Esophagus mucosa (tissue), 1 donor: ENCODE results near the gene PAGE1. TPM values are rescaled to one million over a fixed set of nuclear protein-coding genes. Genes with fewer than 3 reads are reported as not detected.
"Not testable (repeated sequence)": the region's sequence is repeated elsewhere in the genome, so short reads cannot be mapped to it uniquely, and the experiment has no call there.

Source experiments
- ATAC-seq: fragments of 200-7000 bp; cut with Tn5 transposase; one replicate; pipeline ENCODE4 v1.9.1; 2020
- total RNA-seq: library from RNA; stranded (reverse); gene quantifications from one replicate; pipeline ENCODE4 v1.2.4, GENCODE V29; 2023
- donor health status: DM: yes; HTN: yes; CAD: no.

PAGE1 gene, protein sequence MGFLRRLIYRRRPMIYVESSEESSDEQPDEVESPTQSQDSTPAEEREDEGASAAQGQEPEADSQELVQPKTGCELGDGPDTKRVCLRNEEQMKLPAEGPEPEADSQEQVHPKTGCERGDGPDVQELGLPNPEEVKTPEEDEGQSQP
- not detected for total RNA-seq

DNA sequence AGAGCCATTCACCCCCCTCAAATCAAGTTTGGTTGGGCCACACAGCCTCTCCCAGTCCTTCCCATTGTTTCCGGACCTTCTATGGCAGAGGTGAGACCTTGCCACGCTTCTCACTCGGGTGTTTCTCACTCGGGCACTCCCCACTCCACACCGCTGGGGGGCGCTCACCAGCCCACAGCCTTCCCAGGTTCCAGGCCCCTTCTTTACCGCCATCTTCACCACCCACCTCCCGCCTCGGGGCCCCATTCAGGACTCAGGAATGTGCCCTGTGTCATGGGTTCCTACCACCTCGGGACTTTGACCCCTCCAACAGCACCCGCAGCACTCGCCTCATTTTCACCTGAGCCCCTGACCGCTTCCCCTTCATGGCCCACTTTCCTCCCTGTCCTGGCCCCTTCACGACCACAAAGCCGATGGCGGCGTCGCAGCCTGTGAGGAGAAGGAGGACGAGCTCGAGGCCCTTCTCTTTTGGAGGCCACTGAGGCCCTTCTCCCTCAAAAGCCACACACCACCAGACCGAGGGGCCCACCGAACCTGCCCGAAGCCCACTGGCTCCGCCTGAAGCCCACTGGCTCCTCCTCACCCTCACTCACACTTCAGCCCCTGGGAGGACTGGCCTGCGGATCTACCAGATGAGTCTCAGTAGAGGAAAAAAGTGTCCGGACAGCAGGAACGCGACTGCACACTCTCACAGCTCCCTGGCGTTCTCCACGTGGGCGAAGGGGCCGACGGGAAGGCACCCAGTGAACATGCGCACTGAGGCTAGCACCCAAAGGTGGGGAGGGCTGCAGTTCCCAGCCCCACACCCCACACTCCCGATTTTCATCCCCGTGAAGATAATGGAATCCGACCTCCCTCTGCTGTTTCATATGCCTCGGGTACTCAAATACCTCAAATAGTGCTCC is at the start of gene PAGE1:
TSS of gene PAGE1 (minus strand) at position 709 of the 905 bp plus-strand sequence. CDS start 1,214 bp downstream, outside the sequence.
- ATAC-seq: no peak

DNA sequence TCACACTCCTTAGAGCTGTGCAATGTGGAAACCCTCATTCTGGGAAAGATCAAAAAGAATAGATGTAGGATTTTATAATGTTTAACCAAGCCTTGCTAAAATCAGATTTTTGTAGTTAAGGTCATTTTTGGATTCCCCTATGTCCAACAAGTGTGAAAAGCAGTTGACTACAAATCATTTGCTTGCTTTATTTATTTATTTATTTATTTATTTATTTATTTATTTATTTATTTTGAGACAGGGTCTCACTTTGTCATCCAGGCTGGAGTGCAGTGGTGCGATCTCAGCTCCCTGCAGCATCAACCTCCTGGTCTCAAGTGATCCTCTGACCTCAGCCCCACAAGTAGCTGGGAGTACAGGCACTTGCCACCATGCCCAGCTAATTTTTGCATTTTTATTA is 45.7 kb upstream of the PAGE1 start:
- not testable (repeated sequence) for ATAC-seq

DNA sequence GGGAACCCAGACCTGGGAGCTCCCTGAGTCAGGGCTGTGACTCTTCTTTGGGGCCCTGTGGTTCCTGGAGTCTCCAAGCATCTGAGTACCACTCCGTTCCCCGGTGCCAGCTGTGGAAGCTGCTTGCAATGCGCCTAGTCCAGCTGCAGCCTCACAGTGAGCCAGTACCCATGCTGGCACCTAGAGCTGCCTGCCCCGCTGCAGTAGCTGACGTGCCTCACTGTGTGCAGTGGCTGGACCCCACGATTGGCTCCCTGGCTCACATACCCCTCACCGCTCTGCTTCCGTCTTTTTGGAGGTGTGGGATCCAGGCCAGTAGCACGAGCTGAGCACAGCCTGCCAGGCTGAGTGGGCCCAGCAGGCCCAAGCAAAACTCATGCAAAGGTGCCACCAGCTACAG is 32.1 kb upstream of the PAGE1 start:
- no peak for ATAC-seq

DNA sequence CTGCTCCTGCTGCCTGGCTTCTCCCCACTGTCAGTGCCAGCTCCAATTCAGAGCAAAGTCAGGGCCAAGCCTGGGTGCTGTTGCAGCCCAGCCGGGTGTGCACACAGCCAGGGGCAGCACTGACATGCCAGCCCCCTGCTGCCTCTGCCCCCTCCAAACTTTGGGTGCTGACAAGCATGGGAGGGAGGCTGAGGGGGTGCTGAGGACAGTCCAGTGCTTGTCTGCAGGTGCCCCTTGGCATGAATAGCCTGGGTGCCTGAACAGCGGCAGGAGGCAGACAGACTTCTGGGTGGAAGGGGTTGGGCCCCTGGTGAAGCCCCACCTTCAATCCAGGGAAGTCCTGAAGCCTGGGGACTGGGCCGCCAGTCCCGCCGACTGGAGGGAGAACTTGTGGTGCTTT is 31.2 kb upstream of the PAGE1 start:
- no peak for ATAC-seq

DNA sequence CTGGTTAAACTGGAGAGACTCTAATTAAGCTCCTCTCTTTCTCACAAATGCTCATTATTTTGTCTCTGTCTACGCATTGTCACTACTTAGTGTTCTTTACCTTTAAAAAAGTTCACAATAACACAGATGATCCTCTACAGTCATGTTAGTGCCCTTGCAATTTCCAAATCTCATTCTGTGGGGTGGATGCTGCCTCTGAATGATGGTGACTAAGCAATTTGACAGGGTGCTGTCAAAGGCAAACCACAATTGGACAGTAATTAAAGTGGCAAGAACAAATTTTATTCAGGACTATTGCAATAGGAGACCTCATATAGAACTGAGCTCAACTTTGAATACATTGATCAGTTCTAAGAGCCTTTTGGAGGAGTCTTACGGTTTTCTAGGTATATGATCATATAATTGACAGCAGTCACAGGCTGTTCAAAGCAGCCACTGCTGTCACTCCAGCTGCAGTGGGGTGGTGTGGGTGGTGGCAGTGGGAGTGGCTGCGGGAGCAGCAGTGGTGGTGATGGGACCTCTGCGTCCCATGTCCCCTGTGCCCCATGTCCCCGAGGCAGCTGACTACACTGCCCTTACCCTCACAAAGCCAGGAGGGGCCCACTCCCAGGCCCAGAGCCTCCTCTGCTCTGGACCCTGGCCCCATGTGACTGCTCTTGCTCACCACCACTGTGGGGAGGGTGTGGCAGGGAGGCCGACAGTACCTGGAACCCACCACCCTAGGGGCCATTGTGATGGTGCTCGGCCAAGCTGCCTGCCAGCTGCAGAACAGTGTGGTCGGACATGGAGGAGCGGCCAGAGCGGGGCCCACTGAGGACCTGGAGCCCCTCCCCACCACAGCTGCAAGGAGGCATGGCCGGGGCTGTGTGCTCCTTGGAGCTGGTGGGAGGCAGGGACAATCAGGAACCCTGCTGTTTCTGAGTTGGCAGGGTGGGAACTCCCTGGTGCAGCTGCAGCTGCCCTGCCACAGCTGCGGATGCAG is 30.4 kb upstream of the PAGE1 start:
- ATAC-seq: peak; percentile 13

DNA sequence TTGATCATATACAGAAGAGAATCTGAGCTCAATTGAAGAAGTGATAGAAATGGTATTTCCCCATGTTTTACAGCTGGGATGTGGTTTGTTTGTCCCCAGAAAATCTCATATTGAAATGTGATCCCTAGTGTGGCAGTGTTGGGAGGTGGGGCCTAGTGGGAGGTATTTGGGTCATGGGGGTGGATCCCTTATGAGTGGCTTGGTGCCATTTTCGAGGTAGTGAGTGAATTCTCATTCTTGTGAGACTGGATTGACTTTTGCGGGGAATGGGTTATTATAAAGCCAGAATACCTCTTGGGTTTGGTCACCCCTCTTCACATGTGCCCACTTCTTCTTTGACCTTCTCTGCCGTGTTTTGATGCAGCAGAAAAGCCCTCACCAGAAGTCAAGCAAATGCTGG is 29.6 kb upstream of the PAGE1 start:
- ATAC-seq: no peak

DNA sequence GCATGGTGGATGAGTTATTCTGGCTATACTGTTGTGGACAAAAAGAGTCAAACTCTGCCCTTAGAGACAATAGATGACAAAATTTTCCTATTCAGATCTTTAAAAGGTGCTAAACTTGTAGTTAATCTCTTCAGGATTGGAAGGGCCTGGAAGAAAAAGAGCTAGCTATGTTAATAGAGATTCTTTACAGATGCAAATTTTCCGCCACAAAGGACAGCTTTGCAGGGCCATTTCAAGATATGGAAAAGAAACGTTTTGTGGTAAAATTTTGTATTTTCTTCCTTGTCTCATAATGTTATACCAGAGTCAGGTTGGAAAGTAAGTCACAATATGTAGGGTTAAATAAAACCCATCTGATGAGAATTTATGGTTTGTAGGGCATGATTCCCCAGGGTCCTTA is 24.3 kb upstream of the PAGE1 start:
- not testable (repeated sequence) for ATAC-seq

DNA sequence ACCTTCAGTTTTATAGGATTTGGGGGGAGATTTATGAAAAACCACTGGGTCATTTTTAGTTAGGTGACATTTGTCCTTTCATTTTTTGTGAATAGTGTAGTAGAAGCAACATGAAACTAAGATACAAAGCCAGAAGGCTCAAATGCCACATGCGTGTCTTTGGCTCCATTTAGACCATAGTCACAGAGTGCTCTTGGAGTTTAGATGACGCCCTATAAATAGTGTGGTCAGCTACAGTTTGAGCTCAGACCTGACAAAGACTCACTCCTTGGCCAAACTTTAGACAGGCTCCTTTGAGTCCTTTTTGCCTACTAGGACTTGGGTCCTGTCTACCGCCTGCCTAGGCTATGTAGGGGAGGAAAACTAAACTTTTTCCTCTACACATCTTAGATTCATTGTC is 16.8 kb upstream of the PAGE1 start:
- no peak for ATAC-seq

DNA sequence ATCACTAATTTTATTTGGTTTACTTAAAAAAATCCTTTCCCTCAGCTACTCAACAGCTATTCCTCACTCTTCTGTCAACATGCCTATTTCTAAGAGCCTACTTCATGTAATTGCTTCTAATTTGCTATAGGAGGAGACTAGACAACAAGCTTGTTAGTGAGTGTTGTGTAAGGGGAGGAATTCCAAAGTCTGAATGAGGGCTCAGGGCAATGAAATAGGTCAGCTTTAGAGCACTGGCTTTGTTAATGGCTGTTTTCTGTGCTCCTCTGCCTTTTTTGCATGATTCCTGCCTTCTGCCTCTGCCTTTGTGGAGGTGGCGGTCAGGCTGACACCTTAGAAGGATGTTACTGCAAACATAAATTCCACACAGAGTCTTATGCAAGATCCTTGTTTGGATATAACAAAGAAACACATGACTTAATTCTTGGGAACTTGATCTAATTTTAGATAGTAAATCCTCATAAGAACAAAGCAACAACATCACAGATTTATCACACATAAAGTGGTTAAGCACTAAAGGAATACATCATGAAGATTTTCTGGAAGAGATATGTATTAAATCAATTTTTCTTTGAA is 15.0 kb upstream of the PAGE1 start:
- ATAC-seq: no peak

DNA sequence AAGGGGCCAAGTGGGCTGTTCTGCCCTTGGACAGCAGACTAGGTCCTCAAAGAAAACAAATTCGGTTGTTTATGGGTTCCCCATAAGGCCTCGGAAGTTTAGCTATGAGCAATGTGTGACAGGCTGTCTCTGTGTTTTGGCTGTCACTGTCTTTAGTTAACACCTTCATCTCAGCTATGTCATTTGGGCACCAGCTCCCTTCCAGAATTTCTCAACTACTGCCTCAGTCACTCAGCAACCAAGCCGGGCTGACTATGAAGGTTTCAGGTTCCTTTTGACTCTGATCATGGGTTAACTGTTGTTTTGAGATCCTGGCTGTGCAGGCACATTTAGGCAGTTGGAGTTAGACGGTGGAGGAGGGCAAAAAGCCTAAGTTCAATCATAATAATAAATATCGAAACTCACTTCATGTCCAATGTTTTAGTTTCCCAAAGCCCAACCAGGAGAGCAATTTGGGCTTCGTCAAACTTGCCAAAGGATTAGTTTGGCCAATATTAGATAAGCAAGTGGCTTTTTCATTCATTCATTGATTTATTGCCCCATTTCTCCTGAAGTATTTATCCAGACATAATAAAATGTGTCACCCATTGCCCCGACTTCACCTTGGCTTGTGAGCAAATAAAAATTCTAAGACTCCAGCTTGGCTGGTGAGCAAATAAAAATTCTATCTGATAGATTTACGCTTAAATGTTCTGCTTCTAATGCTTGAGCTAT is 9.1 kb upstream of the PAGE1 start:
- no peak for ATAC-seq

DNA sequence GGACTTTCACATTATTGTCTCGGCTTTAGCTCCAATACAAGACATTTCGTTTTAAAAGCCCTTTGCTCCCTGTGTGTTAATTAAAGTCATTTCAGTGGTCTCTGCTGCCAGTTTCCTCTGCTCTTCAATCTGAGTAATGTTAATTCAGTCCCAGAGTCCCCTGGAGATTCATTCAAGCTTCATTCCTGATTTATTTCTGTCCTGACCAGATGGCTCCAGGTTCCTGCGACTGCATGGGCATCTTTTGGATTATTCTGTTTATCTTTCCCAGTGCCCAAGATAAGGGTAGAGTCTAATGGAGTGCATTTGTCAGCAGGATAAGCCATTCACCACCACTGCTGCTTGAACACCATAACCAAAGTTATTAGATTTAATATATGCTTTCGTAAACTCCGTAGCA is 6.1 kb upstream of the PAGE1 start:
- no peak for ATAC-seq

DNA sequence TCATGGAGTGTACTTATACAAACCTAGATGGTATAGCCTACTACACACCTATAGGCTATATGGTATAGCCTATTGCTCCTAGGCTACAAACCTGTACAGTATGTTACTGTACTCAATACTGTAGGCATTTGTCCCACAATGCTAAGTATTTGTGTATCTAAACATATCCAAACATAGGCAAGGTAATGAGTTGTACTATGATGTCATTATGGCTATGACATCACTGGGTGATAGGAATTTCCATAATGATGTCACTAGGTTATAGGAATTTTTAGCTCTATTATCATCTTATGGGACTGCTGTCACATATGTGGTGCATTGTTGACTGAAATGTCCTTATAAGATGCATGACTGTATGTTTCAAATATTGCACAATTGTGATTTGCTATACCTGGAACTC is 5.5 kb upstream of the PAGE1 start:
- no peak for ATAC-seq

DNA sequence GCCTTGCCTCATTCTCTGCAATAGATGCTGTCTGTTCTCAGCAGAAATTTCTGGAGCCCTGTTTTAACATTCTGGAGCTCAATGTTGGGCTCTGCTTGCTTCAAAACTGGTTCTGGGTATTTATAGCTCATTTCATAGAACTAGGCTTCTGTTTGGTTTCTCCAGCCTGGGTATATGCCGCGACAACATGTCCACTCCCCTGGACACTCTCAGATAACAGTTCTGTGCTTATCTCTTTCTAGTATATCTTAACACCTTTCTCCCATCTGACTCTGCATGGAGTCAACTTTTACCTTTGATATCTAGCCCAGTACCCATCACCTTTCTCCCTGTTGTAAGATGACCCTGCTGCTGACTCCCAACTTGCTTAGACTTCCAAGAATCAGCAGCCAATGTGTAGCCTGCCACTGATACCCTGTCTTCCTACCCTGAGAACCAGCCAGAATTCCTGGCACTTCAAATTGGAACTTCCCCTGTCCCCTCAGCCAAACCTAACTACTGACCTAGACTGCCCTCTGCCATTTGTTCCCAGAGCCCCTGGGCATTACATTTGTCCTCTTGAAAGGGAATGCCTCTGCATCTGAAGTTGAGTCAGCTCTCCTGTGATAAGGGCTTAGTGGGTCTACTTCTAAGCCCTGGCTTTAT is 20.6 kb downstream of the PAGE1 start:
- no peak for ATAC-seq

DNA sequence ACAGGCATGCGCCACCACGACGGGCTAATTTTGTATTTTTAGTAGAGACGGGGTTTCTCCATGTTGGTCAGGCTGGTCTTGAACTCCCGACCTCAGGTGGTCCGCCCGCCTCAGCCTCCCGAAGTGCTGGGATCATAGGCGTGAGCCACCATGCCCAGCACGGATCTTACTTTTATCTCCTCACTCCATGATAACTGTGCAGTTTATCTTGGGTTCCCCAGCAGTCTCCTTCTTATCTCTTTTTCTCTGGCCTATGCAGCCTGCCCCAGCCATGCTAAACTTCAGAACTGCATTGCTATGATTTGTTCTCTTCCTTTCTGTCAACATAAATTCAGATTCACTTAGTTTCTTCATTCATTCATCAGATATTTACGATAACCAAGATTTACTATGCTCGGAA is 22.4 kb downstream of the PAGE1 start:
- no peak for ATAC-seq

DNA sequence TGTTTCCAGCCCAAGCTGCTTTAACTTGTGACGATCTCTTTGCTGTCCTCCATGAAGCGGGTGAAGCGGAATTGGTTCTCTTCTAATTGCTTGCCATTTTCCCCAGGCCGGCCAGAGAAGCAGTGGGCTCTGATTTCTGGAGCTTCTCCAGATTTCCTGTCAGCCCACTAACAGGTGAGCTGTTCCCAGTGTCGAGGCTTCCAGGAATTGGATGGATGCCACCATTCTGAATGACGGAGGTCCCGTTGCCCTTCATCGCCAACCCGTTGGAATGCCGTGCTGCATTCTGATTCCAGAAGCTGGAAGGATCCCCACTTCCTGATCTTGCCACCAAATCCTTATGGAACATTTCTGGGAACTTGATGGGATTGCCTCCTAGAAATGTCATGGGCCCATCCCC is 31.0 kb downstream of the PAGE1 start:
- ATAC-seq: no peak

DNA sequence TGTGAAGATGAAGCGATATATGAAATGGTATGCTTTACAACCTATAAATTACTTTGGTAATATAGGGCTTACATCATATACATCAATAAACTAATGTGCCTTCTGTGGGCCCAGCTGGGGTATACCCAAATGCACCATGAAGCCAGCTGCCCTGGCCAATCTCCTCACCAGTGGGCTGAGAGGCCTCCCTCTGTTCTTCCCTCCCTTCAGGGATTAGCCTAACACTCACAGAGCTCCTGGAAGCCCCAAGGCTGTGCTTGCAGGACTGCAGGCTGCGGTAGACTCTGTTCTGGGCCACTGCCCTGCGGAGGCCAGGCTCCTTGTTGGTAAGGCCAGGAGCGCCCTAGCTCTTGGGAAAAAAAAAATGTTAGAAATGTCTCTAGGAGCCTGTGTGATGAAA is 33.9 kb downstream of the PAGE1 start:
- no peak for ATAC-seq

DNA sequence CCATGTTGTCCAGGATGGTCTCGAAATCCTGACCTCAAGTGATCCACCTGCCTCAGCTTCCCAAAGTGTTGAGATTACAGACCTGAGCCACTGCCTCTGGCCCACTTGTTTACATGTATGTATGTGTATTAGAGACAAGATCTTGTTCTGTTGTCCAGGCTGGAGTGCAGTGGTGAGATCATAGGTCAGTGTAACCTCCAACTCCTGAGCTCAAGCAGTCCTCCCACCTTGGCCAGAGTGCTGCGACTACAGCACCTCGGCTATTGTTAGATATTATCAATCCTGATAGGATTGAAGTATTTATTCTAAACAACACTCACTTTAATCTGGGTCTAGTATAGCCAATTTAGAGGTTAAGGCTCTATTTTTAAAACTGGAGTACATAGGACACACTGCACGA is 36.0 kb downstream of the PAGE1 start:
- ATAC-seq: no peak

DNA sequence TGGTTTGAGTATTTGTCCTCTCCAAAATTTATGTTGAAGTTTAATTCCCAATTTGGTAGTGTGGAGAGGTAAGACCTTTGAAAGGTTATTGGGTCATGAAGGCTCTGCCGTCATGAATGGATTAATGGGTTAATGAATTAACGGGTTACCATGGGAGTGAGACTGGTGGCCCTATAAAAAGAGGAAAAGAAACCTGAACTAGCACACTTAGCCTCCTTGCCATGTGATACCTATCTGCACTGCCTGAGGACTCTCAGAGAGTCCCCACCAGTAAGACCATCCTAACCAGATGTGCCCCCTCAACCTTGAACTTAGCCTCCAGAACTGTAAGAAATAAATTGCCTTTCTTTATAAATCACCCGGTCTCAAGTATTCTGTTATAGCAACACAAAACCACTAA is 39.3 kb downstream of the PAGE1 start:
- no peak for ATAC-seq

DNA sequence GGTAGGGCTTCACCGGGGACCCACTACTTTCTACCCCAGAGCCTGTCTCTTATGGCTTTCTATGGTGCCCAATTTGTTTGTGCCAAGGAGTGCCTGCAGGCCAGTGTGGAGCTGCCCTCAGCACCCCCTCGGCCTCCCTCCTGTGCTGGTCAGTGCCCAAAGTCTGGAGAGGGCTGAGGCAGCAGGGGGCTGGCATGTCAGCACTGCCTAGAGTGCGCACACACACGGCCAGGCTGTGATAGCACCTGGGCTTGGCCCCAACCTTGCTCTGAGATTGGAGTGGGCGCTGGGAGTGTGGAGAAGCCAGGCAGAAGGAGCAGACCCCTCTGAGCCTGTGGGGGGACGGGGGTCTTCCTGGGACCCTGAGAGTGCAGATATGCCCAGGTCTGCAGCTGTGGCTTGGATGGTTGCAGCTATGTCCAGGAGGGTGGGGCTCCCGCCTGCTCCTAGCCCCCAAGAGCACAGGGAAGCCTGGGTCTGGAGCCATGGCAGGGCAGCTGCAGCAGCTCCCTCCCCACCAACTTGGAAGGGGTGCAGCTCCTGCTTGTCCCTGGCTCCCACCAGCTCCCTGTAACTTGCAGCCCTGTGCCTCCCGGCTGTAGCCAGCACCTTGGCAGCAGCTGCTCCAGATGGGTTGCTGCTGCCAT is 50.7 kb downstream of the PAGE1 start:
- ATAC-seq: no peak
